WERI-Rb-1 (cell line): Measurements from ENCODE around the gene TRDN.

Experiments
- DNase-seq: peaks from one replicate; pipeline ENCODE4 v3.0.0-alpha.2; 2020
- H3K27ac ChIP-seq: fragments of 250-450 bp; sonication (Bioruptor Pico); 2 replicates; pipeline ENCODE4 v1.5.1; 2020; ENCODE audit warnings: mild to moderate bottlenecking, moderate library complexity
- H3K27me3 ChIP-seq: fragments of 250-450 bp; sonication (Bioruptor Pico); 2 replicates; pipeline ENCODE4 v1.5.1; 2021; ENCODE audit warnings: mild to moderate bottlenecking, low read depth, moderate library complexity; ENCODE audit not compliant: insufficient read depth, severe bottlenecking
- H3K36me3 ChIP-seq: fragments of 250-450 bp; sonication (Bioruptor Pico); 2 replicates; pipeline ENCODE4 v1.5.1; 2020; ENCODE audit warnings: mild to moderate bottlenecking, moderate library complexity
- H3K4me3 ChIP-seq: 2 replicates; pipeline ENCODE4 v1.5.1; 2011; ENCODE audit warnings: low read depth, mild to moderate bottlenecking, control low read depth, low read length
- H3K9me3 ChIP-seq: fragments of 250-450 bp; sonication (Bioruptor Pico); 2 replicates; pipeline ENCODE4 v1.5.1; 2021; ENCODE audit warnings: mild to moderate bottlenecking, moderate library complexity; ENCODE audit not compliant: severe bottlenecking
- TF ChIP-seq, protein P1 (sequence below): IDR thresholded peaks from 2 replicates; pipeline ENCODE4 v1.5.1; 2011; ENCODE audit warnings: low read depth, mild to moderate bottlenecking, control low read depth, inconsistent platforms, low read length

TRDN gene

GRCh38 chr6:123211777-123212545 lies 424.8 kb downstream of the TRDN start:
- TF ChIP-seq, protein P1, sequence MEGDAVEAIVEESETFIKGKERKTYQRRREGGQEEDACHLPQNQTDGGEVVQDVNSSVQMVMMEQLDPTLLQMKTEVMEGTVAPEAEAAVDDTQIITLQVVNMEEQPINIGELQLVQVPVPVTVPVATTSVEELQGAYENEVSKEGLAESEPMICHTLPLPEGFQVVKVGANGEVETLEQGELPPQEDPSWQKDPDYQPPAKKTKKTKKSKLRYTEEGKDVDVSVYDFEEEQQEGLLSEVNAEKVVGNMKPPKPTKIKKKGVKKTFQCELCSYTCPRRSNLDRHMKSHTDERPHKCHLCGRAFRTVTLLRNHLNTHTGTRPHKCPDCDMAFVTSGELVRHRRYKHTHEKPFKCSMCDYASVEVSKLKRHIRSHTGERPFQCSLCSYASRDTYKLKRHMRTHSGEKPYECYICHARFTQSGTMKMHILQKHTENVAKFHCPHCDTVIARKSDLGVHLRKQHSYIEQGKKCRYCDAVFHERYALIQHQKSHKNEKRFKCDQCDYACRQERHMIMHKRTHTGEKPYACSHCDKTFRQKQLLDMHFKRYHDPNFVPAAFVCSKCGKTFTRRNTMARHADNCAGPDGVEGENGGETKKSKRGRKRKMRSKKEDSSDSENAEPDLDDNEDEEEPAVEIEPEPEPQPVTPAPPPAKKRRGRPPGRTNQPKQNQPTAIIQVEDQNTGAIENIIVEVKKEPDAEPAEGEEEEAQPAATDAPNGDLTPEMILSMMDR: no peak
- DNase-seq: no peak
- Histone ChIP-seq H3K27ac (no peak overlapping the region), H3K27me3 (no peaks in the 10 kb centered on the region), H3K36me3 (no peaks in the 10 kb centered on the region), H3K9me3 (no peaks in the 10 kb centered on the region), H3K4me3 (no peak overlapping the region)

GRCh38 chr6:123210645-123211044 lies 426.1 kb downstream of the TRDN start:
- H3K27me3 ChIP-seq: no peaks in the 10 kb centered on the region
- TF ChIP-seq, protein P1: no peak
- no peaks in the 10 kb centered on the region for H3K9me3 ChIP-seq
- DNase-seq: no peak
- no peak overlapping the region for H3K27ac ChIP-seq
- H3K36me3 ChIP-seq: no peaks in the 10 kb centered on the region
- H3K4me3 ChIP-seq: no peak overlapping the region

- TF ChIP-seq, protein P1: no peak
- DNase-seq: no peak
- no peak overlapping the region for H3K4me3 ChIP-seq
- H3K27ac ChIP-seq: no peak overlapping the region
- H3K27me3 ChIP-seq: no peaks in the 10 kb centered on the region
- H3K36me3 ChIP-seq: no peaks in the 10 kb centered on the region
- no peaks in the 10 kb centered on the region for H3K9me3 ChIP-seq
These were observed 428.7 kb downstream of the TRDN start for GRCh38 chr6:123207967-123208510.

DNA sequence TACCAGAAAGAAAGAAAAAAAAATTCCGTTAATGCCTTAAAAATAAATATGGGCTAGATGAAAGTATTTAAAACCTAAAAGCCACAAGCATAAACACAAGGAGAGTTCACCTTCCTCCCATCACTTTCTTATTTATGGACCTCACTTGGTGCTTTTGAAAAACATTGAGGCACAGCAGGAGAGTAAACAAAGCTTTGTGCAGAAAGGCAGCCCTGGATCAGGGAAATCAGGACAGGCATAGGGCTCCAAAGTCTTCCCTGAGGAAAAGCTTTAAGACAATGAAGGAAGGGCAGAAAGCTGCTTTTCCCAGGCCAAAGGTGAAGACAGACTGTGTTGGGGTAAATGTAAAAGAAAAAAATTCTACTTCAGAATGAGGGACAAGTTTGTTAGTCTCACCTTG lies 432.8 kb downstream of the TRDN start:
- TF ChIP-seq, protein P1: no peak
- Histone ChIP-seq H3K27me3 (no peaks in the 10 kb centered on the region), H3K4me3 (no peak overlapping the region), H3K9me3 (no peaks in the 10 kb centered on the region), H3K36me3 (no peaks in the 10 kb centered on the region), H3K27ac (no peak overlapping the region)
- no peak for DNase-seq

DNA sequence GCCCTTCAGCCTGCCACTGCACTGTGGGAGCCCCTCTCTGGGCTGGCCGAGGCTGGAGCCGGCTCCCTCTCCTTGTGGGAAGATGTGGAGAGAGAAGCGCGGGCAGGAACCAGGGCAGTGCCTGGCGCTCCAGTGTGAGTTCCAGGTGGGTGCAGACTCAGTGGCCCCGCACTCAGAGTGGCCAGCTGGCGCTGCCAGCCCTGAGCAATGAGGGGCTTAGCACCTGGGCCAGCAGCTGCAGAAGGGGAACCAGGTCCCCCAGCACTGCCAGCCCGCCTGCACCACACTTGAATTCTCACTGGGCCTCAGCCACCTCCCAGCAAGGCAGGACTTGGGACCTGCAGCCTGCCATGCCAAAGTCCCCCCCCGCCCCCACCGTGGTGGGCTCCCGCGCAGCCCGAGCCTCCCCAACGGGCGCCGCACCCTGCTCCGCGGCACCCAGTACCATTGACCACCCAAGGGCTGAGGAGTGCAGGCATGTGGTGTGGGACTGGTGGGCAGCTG lies 434.8 kb downstream of the TRDN start:
- no peak overlapping the region for H3K27ac ChIP-seq
- DNase-seq: no peak
- H3K9me3 ChIP-seq: no peaks in the 10 kb centered on the region
- no peaks in the 10 kb centered on the region for H3K36me3 ChIP-seq
- TF ChIP-seq, protein P1: no peak
- no peaks in the 10 kb centered on the region for H3K27me3 ChIP-seq
- no peak overlapping the region for H3K4me3 ChIP-seq
